ENCODE results near the gene CC2D1B.

GRCh38 chr1:52337439-52337838 lies 28.6 kb downstream of the CC2D1B start:
- TF ChIP-seq CTCF (IDR thresholded peaks at IDR 0.05): no peak
- no peak for TF ChIP-seq POLR2AphosphoS5 (IDR thresholded peaks at IDR 0.05)

Measured in esophagus muscularis mucosa (tissue), 3 donors.